Hepatocyte (in vitro differentiated cells): ENCODE measurements around the gene DCUN1D1.

Experiments
- CTCF ChIP-seq: fragments of 200-600 bp; sonication (generic); IDR thresholded peaks from 2 replicates; pipeline ENCODE4 v1.5.1; 2016; ENCODE audit warnings: antibody characterized with exemption, mild to moderate bottlenecking; ENCODE audit not compliant: poor library complexity
- EZH2 ChIP-seq: fragments of 200-600 bp; sonication (generic); IDR thresholded peaks from 2 replicates; pipeline ENCODE4 v1.6.1; 2016; ENCODE audit warnings: antibody characterized with exemption, mild to moderate bottlenecking, borderline replicate concordance
- EZH2phosphoT487 ChIP-seq: fragments of 200-600 bp; sonication (generic); IDR thresholded peaks from one replicate; pipeline ENCODE4 v1.6.1; 2018; ENCODE audit warnings: antibody characterized with exemption, mild to moderate bottlenecking, low read depth, moderate library complexity; ENCODE audit not compliant: unreplicated experiment, severe bottlenecking

GRCh38 chr3:182908471-182908870, 71.9 kb downstream of the DCUN1D1 start:
- TF ChIP-seq CTCF (no peak), EZH2 (no peak), EZH2phosphoT487 (no peak)
